Endothelial cell of hepatic sinusoid (primary cell): ENCODE results near the gene ACVR1.
"Not testable (repeated sequence)": the region's sequence is repeated elsewhere in the genome, so short reads cannot be mapped to it uniquely, and the experiment has no call there.

ENCODE experiments used
- in situ Hi-C: cut with HindIII; loops from 2 replicates; pipeline ENCODE4 v1.10.0; 2017; ENCODE audit warnings: low sequenced_read_pairs

The ACVR1 gene

GRCh38 chr2:157830696-157831570, 45.2 kb downstream of the ACVR1 start:
- in situ Hi-C loops = no loop called here

- in situ Hi-C loops = no loop called here
These were observed 45.9 kb downstream of the ACVR1 start for GRCh38 chr2:157830266-157830665.

GRCh38 chr2:157827377-157827776, 48.8 kb downstream of the ACVR1 start:
- in situ Hi-C loops = no loop called here

GRCh38 chr2:157826644-157827043, 49.5 kb downstream of the ACVR1 start:
- in situ Hi-C loops = not testable (repeated sequence)

- in situ Hi-C loops = no loop called here
These were observed 50.2 kb downstream of the ACVR1 start for GRCh38 chr2:157825885-157826284.

GRCh38 chr2:157822993-157823392, 53.1 kb downstream of the ACVR1 start:
- in situ Hi-C loops = no loop called here

- in situ Hi-C loops = no loop called here
These were observed 53.6 kb downstream of the ACVR1 start for GRCh38 chr2:157822533-157822932.

- in situ Hi-C loops = no loop called here
These were observed 54.5 kb downstream of the ACVR1 start for GRCh38 chr2:157821519-157822131.

GRCh38 chr2:157820193-157820592, 55.9 kb downstream of the ACVR1 start:
- in situ Hi-C loops = no loop called here

GRCh38 chr2:157819761-157820160, 56.4 kb downstream of the ACVR1 start:
- in situ Hi-C loops = no loop called here

GRCh38 chr2:157818227-157818626, 57.9 kb downstream of the ACVR1 start:
- in situ Hi-C loops = no loop called here

- in situ Hi-C loops = no loop called here
These were observed 60.7 kb downstream of the ACVR1 start for GRCh38 chr2:157815421-157815820.

GRCh38 chr2:157813467-157813866, 62.7 kb downstream of the ACVR1 start:
- in situ Hi-C loops = no loop called here

- in situ Hi-C loops = no loop called here
These were observed 66.1 kb downstream of the ACVR1 start for GRCh38 chr2:157810037-157810436.

GRCh38 chr2:157809212-157809611, 66.9 kb downstream of the ACVR1 start:
- in situ Hi-C loops = no loop called here

GRCh38 chr2:157808421-157808820, 67.7 kb downstream of the ACVR1 start:
- in situ Hi-C loops = no loop called here

- in situ Hi-C loops = no loop called here
These were observed 69.6 kb downstream of the ACVR1 start for GRCh38 chr2:157806426-157807077.

- in situ Hi-C loops = no loop called here
These were observed 70.6 kb downstream of the ACVR1 start for GRCh38 chr2:157805519-157805918.

GRCh38 chr2:157804355-157804754, 71.8 kb downstream of the ACVR1 start:
- in situ Hi-C loops = no loop called here

GRCh38 chr2:157803952-157804351, 72.2 kb downstream of the ACVR1 start:
- in situ Hi-C loops = no loop called here

- in situ Hi-C loops = no loop called here
These were observed 72.7 kb downstream of the ACVR1 start for GRCh38 chr2:157803476-157803875.
